Stimulated activated CD8-positive, alpha-beta memory T cell treated with anti-CD3 and anti-CD28 coated beads, Interleukin-7, amount 100 ng/mL, for 4 hours (primary cell): ENCODE data around the gene AQP2.

Experiments used
- DNase-seq, 2 donors: peaks; one replicate each; pipeline ENCODE4 v3.0.0-alpha.2; 2020; ENCODE audit warnings: low read depth in 2 of 2

Gene AQP2

GRCh38 chr12:49920241-49920914, 30.2 kb upstream of the AQP2 start:
- DNase-seq, result no peak

GRCh38 chr12:49920915-49921286, 29.6 kb upstream of the AQP2 start:
- no peak for DNase-seq

- DNase-seq, result no peak
These were observed 29.2 kb upstream of the AQP2 start for GRCh38 chr12:49921299-49921698.

- DNase-seq, result no peak
These were observed 28.6 kb upstream of the AQP2 start for GRCh38 chr12:49921936-49922335.

GRCh38 chr12:49922349-49923034, 28.0 kb upstream of the AQP2 start:
- no peak for DNase-seq

- DNase-seq, result no peak
These were observed 27.4 kb upstream of the AQP2 start for GRCh38 chr12:49923035-49923644.

- no peak for DNase-seq
These were observed 26.5 kb upstream of the AQP2 start for GRCh38 chr12:49923880-49924556.

GRCh38 chr12:49924628-49925246, 25.8 kb upstream of the AQP2 start:
- no peak for DNase-seq

GRCh38 chr12:49925433-49926204, 24.9 kb upstream of the AQP2 start:
- no peak for DNase-seq

- DNase-seq, result no peak
These were observed 22.1 kb upstream of the AQP2 start for GRCh38 chr12:49928471-49928870.

- no peak for DNase-seq
These were observed 21.0 kb upstream of the AQP2 start for GRCh38 chr12:49929581-49929980.

GRCh38 chr12:49930515-49931288, 19.8 kb upstream of the AQP2 start:
- no peak for DNase-seq

GRCh38 chr12:49932023-49932422, 18.5 kb upstream of the AQP2 start:
- no peak for DNase-seq

- DNase-seq, result no peak
These were observed 17.9 kb upstream of the AQP2 start for GRCh38 chr12:49932533-49933130.

- no peak for DNase-seq
These were observed 16.7 kb upstream of the AQP2 start for GRCh38 chr12:49933796-49934195.

- no peak for DNase-seq
These were observed 16.0 kb upstream of the AQP2 start for GRCh38 chr12:49934505-49934904.

- DNase-seq, result no peak
These were observed 13.6 kb upstream of the AQP2 start for GRCh38 chr12:49936925-49937324.

- DNase-seq, result no peak
These were observed 12.8 kb upstream of the AQP2 start for GRCh38 chr12:49937639-49938300.

- DNase-seq, result no peak
These were observed 11.2 kb upstream of the AQP2 start for GRCh38 chr12:49939307-49939706.

- no peak for DNase-seq
These were observed 10.8 kb upstream of the AQP2 start for GRCh38 chr12:49939707-49940106.
